SK-N-SH (cell line): ENCODE results near the gene TNFRSF14.
"Not testable (repeated sequence)": the region's sequence is repeated elsewhere in the genome, so short reads cannot be mapped to it uniquely, and the experiment has no call there.

ENCODE experiments used
- CTCF ChIP-seq: fragments of 200-600 bp; sonication (generic); IDR thresholded peaks from 2 replicates; pipeline ENCODE4 v1.6.1; 2017; ENCODE audit warnings: antibody characterized with exemption, mild to moderate bottlenecking, moderate library complexity
- EP300 ChIP-seq, 2 experiments: IDR thresholded peaks; 2 replicates each; pipeline versions ENCODE4 v1.4.0 to v1.6.1; 2012; ENCODE audit warnings: borderline replicate concordance in 1 of 2, low read depth in 1 of 2, low read length in 1 of 2
- EZH2phosphoT487 ChIP-seq: fragments of 200-600 bp; sonication (generic); IDR thresholded peaks from 2 replicates; pipeline ENCODE4 v1.6.1; 2017; ENCODE audit warnings: low read depth, mixed run types, mild to moderate bottlenecking, antibody characterized with exemption, moderate library complexity, borderline replicate concordance
- POLR2AphosphoS5 ChIP-seq: IDR thresholded peaks from 2 replicates; pipeline ENCODE4 v1.6.1; 2012; ENCODE audit warnings: low read depth, low read length
- RCOR1 ChIP-seq: fragments of 150-350 bp; IDR thresholded peaks from 2 replicates; pipeline ENCODE4 v1.6.1; 2017; ENCODE audit warnings: antibody characterized with exemption, low read length
- USF2 ChIP-seq: fragments of 150-350 bp; IDR thresholded peaks from 2 replicates; pipeline ENCODE4 v1.6.1; 2017; ENCODE audit warnings: antibody characterized with exemption, low read length, low read depth, borderline replicate concordance
- TF ChIP-seq, protein P1 (sequence below): IDR thresholded peaks from 2 replicates; pipeline ENCODE4 v1.6.1; 2012; ENCODE audit warnings: mild to moderate bottlenecking, low read depth, low read length, moderate library complexity
- TF ChIP-seq, protein P2 (sequence below): IDR thresholded peaks from 2 replicates; pipeline ENCODE4 v1.4.0; 2012; ENCODE audit warnings: low read depth

DNA sequence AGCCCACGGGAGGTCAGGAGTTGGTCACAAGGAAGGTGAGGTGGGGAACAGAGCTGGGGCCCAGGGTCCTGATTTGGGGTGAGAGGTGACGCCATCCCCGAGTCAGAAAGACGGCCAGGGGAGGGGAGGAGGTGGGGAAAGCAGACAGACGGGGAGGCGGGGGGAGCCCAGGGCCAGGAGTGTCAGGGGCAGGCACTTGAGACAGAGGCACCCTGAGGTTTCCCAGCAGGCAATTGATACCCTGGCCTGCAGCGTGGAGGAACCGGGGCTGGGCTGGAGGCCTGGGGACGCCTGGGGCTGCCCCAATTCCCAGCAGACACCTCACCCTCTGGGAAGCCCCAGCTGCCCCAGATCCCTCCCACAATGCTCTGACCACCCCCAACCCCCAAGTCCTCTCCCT, 3.1 kb upstream of the TNFRSF14 start:
- TF ChIP-seq CTCF; RCOR1; POLR2AphosphoS5; USF2; EZH2phosphoT487; EP300 (IDR thresholded peaks at IDR 0.05; ENCODE audit: borderline replicate concordance in 1 of 2, low read depth in 1 of 2, low read length in 1 of 2): not testable (repeated sequence)
- TF ChIP-seq, protein P1, sequence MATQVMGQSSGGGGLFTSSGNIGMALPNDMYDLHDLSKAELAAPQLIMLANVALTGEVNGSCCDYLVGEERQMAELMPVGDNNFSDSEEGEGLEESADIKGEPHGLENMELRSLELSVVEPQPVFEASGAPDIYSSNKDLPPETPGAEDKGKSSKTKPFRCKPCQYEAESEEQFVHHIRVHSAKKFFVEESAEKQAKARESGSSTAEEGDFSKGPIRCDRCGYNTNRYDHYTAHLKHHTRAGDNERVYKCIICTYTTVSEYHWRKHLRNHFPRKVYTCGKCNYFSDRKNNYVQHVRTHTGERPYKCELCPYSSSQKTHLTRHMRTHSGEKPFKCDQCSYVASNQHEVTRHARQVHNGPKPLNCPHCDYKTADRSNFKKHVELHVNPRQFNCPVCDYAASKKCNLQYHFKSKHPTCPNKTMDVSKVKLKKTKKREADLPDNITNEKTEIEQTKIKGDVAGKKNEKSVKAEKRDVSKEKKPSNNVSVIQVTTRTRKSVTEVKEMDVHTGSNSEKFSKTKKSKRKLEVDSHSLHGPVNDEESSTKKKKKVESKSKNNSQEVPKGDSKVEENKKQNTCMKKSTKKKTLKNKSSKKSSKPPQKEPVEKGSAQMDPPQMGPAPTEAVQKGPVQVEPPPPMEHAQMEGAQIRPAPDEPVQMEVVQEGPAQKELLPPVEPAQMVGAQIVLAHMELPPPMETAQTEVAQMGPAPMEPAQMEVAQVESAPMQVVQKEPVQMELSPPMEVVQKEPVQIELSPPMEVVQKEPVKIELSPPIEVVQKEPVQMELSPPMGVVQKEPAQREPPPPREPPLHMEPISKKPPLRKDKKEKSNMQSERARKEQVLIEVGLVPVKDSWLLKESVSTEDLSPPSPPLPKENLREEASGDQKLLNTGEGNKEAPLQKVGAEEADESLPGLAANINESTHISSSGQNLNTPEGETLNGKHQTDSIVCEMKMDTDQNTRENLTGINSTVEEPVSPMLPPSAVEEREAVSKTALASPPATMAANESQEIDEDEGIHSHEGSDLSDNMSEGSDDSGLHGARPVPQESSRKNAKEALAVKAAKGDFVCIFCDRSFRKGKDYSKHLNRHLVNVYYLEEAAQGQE: not testable (repeated sequence)
- TF ChIP-seq, protein P2, sequence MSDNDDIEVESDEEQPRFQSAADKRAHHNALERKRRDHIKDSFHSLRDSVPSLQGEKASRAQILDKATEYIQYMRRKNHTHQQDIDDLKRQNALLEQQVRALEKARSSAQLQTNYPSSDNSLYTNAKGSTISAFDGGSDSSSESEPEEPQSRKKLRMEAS: not testable (repeated sequence)
